Activated CD4-positive, CD25-positive, alpha-beta regulatory T cell treated with anti-CD3 and anti-CD28 coated beads, Interleukin-2, amount 50 U/mL, for 24 hours (primary cell): Measurements from ENCODE around the gene UNC119B.
"Not testable (repeated sequence)": the region's sequence is repeated elsewhere in the genome, so short reads cannot be mapped to it uniquely, and the experiment has no call there.

Experiments used
- ATAC-seq, 2 donors: fragments of 150-1000 bp; cut with Tn5 transposase; one replicate each; pipeline ENCODE4 v1.10.0; 2021; ENCODE audit warnings: mild to moderate bottlenecking in 1 of 2, moderate library complexity in 1 of 2

The UNC119B gene

GRCh38 chr12:120710031-120710804 is at the start of gene UNC119B:
TSS of gene UNC119B (plus strand) at chr12:120710458. CDS start at chr12:120710475, 17 bp downstream.
- ATAC-seq: peak; percentile 81 to 87

- ATAC-seq: no peak
Measured at GRCh38 chr12:120661432-120661831, 48.8 kb upstream of the UNC119B start.

GRCh38 chr12:120662879-120663278 is 47.4 kb upstream of the UNC119B start:
- no peak for ATAC-seq

- ATAC-seq: no peak
Measured at GRCh38 chr12:120663741-120664140, 46.5 kb upstream of the UNC119B start.

- ATAC-seq: no peak
Measured at GRCh38 chr12:120666571-120667390, 43.5 kb upstream of the UNC119B start.

GRCh38 chr12:120668091-120668867 is 42.0 kb upstream of the UNC119B start:
- no peak for ATAC-seq

- ATAC-seq: no peak
Measured at GRCh38 chr12:120668868-120669840, 41.1 kb upstream of the UNC119B start.

GRCh38 chr12:120670237-120670636 is 40.0 kb upstream of the UNC119B start:
- not testable (repeated sequence) for ATAC-seq

GRCh38 chr12:120670667-120671066 is 39.6 kb upstream of the UNC119B start:
- no peak for ATAC-seq

GRCh38 chr12:120674097-120674636 is 36.1 kb upstream of the UNC119B start:
- ATAC-seq: no peak

GRCh38 chr12:120677765-120678473 is 32.3 kb upstream of the UNC119B start:
- peak; percentile 38 to 84 for ATAC-seq

- ATAC-seq: no peak
Measured at GRCh38 chr12:120678572-120678971, 31.7 kb upstream of the UNC119B start.

GRCh38 chr12:120680165-120680738 is 30.0 kb upstream of the UNC119B start:
- ATAC-seq: no peak

GRCh38 chr12:120684523-120684932 is 25.7 kb upstream of the UNC119B start:
- ATAC-seq: no peak

- ATAC-seq: no peak
Measured at GRCh38 chr12:120685522-120685921, 24.7 kb upstream of the UNC119B start.

GRCh38 chr12:120686151-120686689 is 24.0 kb upstream of the UNC119B start:
- peak; percentile 83 for ATAC-seq

- ATAC-seq: peak; percentile 82 to 84
Measured at GRCh38 chr12:120686690-120687577, 23.3 kb upstream of the UNC119B start, which contains the start of gene MLEC. TSS of gene MLEC (plus strand) at chr12:120687149. CDS start at chr12:120687297, 148 bp downstream.

GRCh38 chr12:120687578-120688289 is 22.5 kb upstream of the UNC119B start:
- no peak for ATAC-seq
